Heart right ventricle (tissue), 16 donors: ENCODE results near the gene GNPTAB. TPM values are rescaled to one million over a fixed set of nuclear protein-coding genes. Genes with fewer than 3 reads are reported as not detected.

Experiments
- ATAC-seq, 8 donors: fragments of 200-7000 bp; cut with Tn5 transposase; one replicate each; pipeline ENCODE4 v1.9.1; 2020; ENCODE audit warnings: mild to moderate bottlenecking in 8 of 8, moderate library complexity in 8 of 8, moderate number of reproducible peaks in 1 of 8
- DNase-seq, 2 donors: peaks; one replicate each; pipeline ENCODE4 v3.0.0-alpha.2; 2020
- H3K27ac ChIP-seq, 10 donors: fragments of 200-600 bp; sonication (generic) in 2 of 10; one replicate each; pipeline versions ENCODE4 v1.5.0 to v1.8.0; 2020 to 2022; ENCODE audit warnings: mild to moderate bottlenecking in 3 of 10
- H3K27me3 ChIP-seq, 7 donors: fragments of 200-600 bp; one replicate each; pipeline ENCODE4 v1.8.0; 2021 to 2022; ENCODE audit warnings: mild to moderate bottlenecking in 2 of 7
- H3K36me3 ChIP-seq, 9 donors: fragments of 200-600 bp; sonication (generic) in 1 of 9; one replicate each; pipeline versions ENCODE4 v1.5.0 to v1.8.0; 2020 to 2022; ENCODE audit warnings: mild to moderate bottlenecking in 2 of 9
- H3K4me1 ChIP-seq, 9 donors: fragments of 200-600 bp; sonication (generic) in 1 of 9; one replicate each; pipeline versions ENCODE4 v1.5.0 to v1.8.0; 2020 to 2022; ENCODE audit warnings: mild to moderate bottlenecking in 4 of 9
- H3K4me3 ChIP-seq, 10 donors: fragments of 200-600 bp; sonication (generic) in 2 of 10; one replicate each; pipeline versions ENCODE4 v1.5.0 to v1.8.0; 2020 to 2022; ENCODE audit warnings: mild to moderate bottlenecking in 7 of 10, moderate library complexity in 2 of 10
- H3K9me3 ChIP-seq, 11 donors: fragments of 200-600 bp in 10 of 11; sonication (generic) in 2 of 11; one replicate each; pipeline versions ENCODE4 v1.5.0 to v1.8.0; 2013 to 2022; ENCODE audit warnings: mild to moderate bottlenecking in 2 of 11, control low read depth in 1 of 11, moderate library complexity in 1 of 11
- CTCF ChIP-seq, 9 donors: fragments of 200-600 bp; sonication (generic) in 2 of 9; IDR thresholded peaks; one replicate each; pipeline versions ENCODE4 v1.5.0 to v1.8.0; 2021 to 2022; ENCODE audit warnings: antibody characterized with exemption in 9 of 9, mild to moderate bottlenecking in 5 of 9, moderate library complexity in 1 of 9
- WGBS, 2 donors: extraction: QIAGEN DNeasy Blood & Tissue Kit; methylation state at CpG; one replicate each; pipeline ENCODE4 v1.1.7; 2013; ENCODE audit warnings: inconsistent platforms in 1 of 2; 5-methylcytosine and 5-hydroxymethylcytosine counted together
- intact Hi-C, 10 donors: fragments of 100-400 bp; cut with DNase I; formaldehyde crosslinking; loops; one replicate each; pipeline versions ENCODE4 v1.11.1 to v1.14.2; 2022
- polyA plus RNA-seq, 2 donors: library from polyadenylated mRNA; stranded (reverse); fragments of 200-250 nt; gene quantifications; one replicate each; pipeline ENCODE4 v1.2.3, GENCODE V29; 2013
- total RNA-seq, 10 donors: library from RNA; stranded (reverse); fragmentation: NEBNext Ultra II Directional in 3 of 10; extraction: Animal tissue kit (Norgen Biotek cat#: 25700) in 3 of 10; gene quantifications; one replicate each; pipeline versions ENCODE4 v1.2.1 to v1.2.4, GENCODE V29; 2021 to 2023
- donor health status: Arrhythmogenic right ventricular cardiomyopathy.
- donor health status: ischemic (EF 13 %, LVEDD 7.1; RV severe dilation, severe dysfunction).
- donor health status: healthy with polysubstance abuse.
- donor health status: DM: no; HTN: yes; CAD: no.
- donor health status: DM: no; HTN: no; CAD: no.
- donor health status: ischemic (EF 25% LVEDD 6.9; RV normal size, moderate dysfunction).
- donor health status: ischemic (EF 25% LVEDD 5.7; RV mildly dilated, moderate dysfunction).
- donor health status: healthy.
- donor health status: DM: yes; HTN: yes; CAD: no.
- donor health status: Ischemic cardiomyopathy.
- donor health status: ischemic (EF 35%, LVEDD 5.7; RV mildly dilated, moderate dysfunction).
- donor health status: nonischemic (EF 11% LVEDD 7.7; RV severe dilation, severe dysfunction).
- donor health status: DM: yes; HTN: yes; CAD: no.
- donor health status: PGD.
- donor health status: ischemic (EF 29% LVEDD 5.4; RV normal size, mild dysfunction).
- donor health status: nonischemic (EF 23%, LVEDD 6.1; RV moderate dilation, normal function).

The GNPTAB gene
- total and polyA plus RNA-seq, 12 donors: 10.5 to 60.6 (median 47.6) TPM

GRCh38 chr12:101809208-101809607, 21.6 kb downstream of the GNPTAB start:
- Histone ChIP-seq H3K9me3 (no peaks in the 10 kb centered on the region), H3K4me1 (peaks cover 0 to 20% (median 8%) of the 10 kb centered on the region in 9 donors), H3K36me3 (no peaks in the 10 kb centered on the region), H3K4me3 (no peak overlapping the region), H3K27me3 (no peaks in the 10 kb centered on the region), H3K27ac (peak overlapping the region in 2 of 10 donors; percentile 18 to 21)
- TF ChIP-seq CTCF (IDR thresholded peaks at IDR 0.05): no peak
- intact Hi-C loops: no loop called here
- ATAC-seq: no peak
- WGBS, 2 donors: 65 to 77% methylated on average over 2 of the region's 2 CpGs
- DNase-seq: no peak

- Histone ChIP-seq H3K9me3 (no peaks in the 10 kb centered on the region), H3K36me3 (no peaks in the 10 kb centered on the region), H3K27me3 (no peaks in the 10 kb centered on the region), H3K27ac (no peak overlapping the region), H3K4me1 (peaks cover 0 to 20% (median 7%) of the 10 kb centered on the region in 9 donors), H3K4me3 (no peak overlapping the region)
- no peak for DNase-seq
- intact Hi-C loops: no loop called here
- no peak for TF ChIP-seq CTCF (IDR thresholded peaks at IDR 0.05)
- ATAC-seq: no peak
- WGBS, 2 donors: 85 to 97% methylated on average over 1 of the region's 1 CpG
Observed at GRCh38 chr12:101806265-101806664, 24.5 kb downstream of the GNPTAB start.

GRCh38 chr12:101804409-101804808, 26.4 kb downstream of the GNPTAB start:
- H3K27ac ChIP-seq: no peak overlapping the region
- no peaks in the 10 kb centered on the region for H3K36me3 ChIP-seq
- TF ChIP-seq CTCF (IDR thresholded peaks at IDR 0.05): no peak
- H3K27me3 ChIP-seq: no peaks in the 10 kb centered on the region
- no peak for ATAC-seq
- no peaks in the 10 kb centered on the region for H3K9me3 ChIP-seq
- H3K4me3 ChIP-seq: no peak overlapping the region
- intact Hi-C loops: no loop called here
- peaks cover 0 to 12% (median 0%) of the 10 kb centered on the region in 9 donors for H3K4me1 ChIP-seq
- DNase-seq: no peak
- WGBS, 2 donors: 91 to 92% methylated on average over 3 of the region's 3 CpGs

GRCh38 chr12:101803978-101804377, 26.8 kb downstream of the GNPTAB start:
- H3K27me3 ChIP-seq: no peaks in the 10 kb centered on the region
- no peak for ATAC-seq
- intact Hi-C loops: no loop called here
- no peak for TF ChIP-seq CTCF (IDR thresholded peaks at IDR 0.05)
- peaks cover 0 to 12% (median 0%) of the 10 kb centered on the region in 9 donors for H3K4me1 ChIP-seq
- H3K4me3 ChIP-seq: no peak overlapping the region
- no peak for DNase-seq
- H3K27ac ChIP-seq: no peak overlapping the region
- WGBS, 2 donors: 94 to 96% methylated on average over 5 of the region's 5 CpGs
- no peaks in the 10 kb centered on the region for H3K9me3 ChIP-seq
- no peaks in the 10 kb centered on the region for H3K36me3 ChIP-seq
